ENCODE measurements around the gene BCL2L13.
A peak's percentile ranks its signal among the peaks of the same experiment; 100 is the strongest.

Gene BCL2L13

DNA sequence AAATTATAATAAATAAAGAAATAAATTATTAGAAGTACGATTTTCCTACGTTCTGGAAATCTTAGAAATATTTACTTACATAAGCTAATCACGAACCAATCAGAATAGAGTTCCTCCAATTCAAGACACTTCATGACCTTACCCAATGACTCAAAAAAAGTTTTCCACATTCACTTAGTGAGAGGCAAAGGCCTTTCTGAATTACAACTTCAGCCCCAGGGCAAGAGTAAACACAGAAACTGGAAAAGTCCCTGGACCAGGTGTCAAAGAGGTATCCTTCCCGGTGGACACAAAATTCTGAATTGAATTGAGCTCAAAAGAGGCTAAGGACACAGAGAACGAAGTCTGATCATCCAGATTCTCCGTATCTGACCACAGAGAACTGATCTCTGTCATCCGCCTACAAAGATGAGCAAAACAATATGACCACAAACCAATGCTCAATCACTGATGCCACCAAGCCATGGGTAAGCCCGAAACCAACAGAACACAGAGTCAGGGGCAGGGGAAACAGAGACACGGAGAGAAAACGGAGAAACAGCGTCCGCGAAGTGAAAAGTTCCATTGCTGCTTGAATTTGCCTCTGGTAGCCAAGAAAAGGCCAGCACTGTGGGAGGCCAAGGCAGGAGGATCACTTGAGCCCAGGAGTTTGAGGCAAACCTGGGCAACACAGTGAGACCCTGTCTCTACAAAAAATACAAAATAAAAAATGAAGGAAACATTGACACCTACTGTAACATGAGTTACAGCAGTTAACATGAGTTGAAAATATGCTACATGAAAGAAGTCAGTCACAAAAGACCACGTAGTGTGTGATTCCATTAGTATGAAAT is 128.9 kb downstream of the BCL2L13 start:
- DNase-seq, result no peak

GRCh38 chr22:17769013-17769715 is 130.6 kb downstream of the BCL2L13 start:
- no peak for DNase-seq

DNA sequence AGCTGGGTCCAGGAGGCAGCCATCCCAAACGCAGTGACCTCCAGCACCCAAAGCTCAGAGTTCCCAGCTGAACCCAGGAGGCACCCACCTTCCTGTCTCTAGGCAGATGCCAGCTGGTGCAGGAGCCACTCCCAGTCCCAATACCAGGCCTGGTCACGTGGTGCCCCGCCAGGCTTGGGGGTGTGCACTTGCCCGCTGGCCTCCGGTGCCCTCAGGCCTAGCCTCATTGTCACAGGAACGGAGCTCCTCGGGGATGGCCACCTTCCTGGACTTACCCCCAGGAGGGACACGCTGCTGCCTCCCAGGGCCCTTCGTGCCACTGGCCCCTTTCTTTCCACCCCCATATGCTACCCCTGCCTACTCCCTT is 131.1 kb downstream of the BCL2L13 start:
- no peak for DNase-seq

DNA sequence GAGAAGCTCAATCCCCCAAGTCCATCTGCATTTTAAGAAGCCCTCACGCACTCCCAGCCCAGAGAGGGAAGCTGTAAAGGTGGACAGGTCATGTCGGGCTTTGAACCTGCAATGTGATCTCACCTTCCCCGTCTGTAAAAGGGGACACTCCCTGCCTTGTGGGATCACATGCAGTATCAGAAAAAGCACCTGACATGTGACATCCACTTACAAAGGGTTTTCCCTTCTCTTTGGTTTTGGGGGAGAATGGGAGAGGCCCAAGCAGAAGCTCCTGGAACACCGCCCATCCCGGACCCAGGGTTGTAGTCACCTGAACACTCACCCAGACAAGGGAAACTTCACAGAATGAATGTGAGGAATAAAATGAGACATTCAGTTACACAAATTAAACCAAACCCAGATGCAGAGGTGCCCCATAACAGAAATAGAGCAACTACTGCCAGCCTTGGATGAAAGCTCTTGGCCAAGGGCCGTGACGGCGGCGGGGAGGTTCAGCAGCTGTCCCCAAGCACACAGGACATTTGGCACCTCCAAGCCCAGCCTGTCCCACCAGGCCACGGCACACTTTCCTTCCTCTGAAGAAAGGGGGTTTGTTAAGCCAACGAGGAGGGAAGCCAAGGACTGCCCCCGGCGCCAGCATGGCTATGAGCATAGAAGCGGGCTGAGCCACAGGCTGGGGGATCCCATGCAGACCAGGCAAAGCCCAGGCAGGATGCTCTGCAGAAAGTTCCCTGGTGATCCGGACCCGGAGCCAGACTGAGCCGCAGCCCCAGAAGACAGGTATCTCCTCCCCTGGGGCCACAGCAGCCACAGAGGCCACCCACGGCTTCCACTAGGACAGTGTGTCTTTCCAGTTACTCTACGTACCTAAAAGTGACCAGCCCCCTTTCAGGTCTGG is 131.9 kb downstream of the BCL2L13 start:
- DNase-seq, result no peak

DNA sequence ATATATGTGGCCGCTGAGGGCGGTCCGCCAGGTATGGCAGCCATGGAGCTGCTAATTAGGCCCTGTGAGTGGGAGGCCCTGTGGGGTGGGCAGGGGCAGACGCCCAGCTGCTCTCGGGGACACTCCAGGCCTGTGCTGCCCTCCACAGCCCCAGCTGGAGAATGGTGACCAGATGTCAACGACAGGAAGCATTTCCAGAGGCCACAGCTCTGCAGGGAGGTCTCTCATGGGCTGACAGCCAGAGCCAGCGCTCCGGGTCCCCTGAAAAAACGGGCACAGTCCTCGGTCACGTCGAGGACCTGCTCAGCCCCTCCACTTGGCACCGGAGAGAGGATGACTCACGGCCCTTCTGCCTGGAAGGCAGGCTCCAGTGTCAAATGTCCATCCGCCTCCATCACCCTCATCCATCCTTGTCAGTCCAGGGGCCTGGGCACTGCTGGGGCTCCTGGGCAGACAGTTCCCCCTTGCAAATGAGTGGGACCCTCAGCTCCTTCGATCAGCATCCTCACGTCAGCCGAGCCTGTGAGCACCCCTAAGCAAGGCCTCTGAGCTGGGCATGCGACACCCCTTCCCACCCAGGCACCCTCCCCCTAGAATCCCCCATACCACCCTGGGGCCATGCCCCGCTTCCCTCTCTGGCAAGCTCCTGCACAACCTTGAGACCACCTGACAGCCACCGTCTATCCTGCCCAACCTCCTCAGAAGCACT is 133.8 kb downstream of the BCL2L13 start:
- no peak for DNase-seq

- no peak for DNase-seq
These were observed 134.5 kb downstream of the BCL2L13 start for GRCh38 chr22:17772958-17773605.

DNA sequence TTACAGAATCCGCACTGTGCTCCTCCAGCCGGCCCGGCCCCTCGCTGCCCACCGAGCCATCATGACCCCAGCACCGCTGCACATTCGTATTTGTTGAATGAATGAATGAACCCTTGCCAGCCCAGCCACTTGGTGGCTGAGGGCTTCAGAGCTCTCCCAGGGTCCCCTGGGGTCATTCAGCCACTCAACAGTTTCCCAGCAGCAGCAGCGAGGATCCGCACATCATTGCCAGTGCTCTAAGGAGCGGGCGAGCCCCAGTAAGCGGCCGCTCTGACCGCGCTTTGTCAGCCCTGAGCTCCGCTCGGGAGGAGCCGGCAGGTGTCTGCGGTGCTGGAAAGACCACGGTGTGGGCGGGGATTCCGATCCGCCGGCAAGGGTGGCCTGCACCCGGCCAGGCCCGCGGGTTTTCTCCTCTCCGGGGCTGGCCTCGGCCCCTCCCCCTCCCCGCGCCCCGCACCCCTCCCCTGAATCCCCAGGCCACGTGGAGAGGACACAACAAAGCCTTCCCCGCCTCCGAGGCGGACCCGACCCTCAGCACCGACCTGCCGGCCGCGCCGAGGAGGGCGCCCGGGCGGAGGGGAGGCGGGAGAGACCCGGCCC is 135.1 kb downstream of the BCL2L13 start:
- peak; percentile 67 for DNase-seq

DNA sequence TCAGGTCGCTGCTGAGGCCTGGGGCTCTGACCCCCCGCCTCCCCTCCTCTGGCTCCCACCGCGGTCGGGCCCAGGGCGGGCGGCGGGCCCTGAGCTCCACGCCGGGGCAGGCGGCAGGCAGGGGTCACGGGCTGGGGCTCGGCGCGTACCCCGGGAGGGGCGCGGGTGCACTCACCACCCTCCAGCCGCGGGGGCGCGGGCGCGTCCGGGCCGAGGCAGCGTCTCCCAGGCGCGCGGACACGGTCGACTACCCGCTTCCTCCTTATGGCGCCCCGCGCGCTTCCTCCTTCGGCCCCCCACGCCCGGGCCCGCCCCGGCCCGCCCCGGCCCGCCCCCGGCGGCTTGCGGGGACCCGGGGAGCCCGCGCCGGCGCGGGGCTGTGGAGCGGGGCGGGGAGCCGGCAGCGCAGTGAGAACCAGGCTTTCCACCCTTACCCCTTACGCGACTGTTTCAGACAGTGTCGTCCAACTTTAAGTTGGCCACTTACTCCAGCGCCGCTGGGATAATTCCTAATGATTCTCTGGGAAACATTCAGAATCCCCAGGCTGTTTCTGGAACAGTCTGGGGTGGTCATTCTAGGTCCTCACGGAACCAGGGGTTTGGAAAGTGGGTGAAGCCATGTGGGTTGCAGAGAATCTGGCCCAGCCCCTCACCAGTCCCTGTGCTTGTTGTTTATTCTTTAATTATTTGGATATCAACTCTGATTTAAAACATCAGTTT is 135.8 kb downstream of the BCL2L13 start, which contains the start of gene BID:
Gene BID, minus strand, starts transcription at position 264 of the 720 bp plus-strand sequence. CDS start 24,353 bp downstream, outside the sequence.
- peak; percentile 20 for DNase-seq

DNA sequence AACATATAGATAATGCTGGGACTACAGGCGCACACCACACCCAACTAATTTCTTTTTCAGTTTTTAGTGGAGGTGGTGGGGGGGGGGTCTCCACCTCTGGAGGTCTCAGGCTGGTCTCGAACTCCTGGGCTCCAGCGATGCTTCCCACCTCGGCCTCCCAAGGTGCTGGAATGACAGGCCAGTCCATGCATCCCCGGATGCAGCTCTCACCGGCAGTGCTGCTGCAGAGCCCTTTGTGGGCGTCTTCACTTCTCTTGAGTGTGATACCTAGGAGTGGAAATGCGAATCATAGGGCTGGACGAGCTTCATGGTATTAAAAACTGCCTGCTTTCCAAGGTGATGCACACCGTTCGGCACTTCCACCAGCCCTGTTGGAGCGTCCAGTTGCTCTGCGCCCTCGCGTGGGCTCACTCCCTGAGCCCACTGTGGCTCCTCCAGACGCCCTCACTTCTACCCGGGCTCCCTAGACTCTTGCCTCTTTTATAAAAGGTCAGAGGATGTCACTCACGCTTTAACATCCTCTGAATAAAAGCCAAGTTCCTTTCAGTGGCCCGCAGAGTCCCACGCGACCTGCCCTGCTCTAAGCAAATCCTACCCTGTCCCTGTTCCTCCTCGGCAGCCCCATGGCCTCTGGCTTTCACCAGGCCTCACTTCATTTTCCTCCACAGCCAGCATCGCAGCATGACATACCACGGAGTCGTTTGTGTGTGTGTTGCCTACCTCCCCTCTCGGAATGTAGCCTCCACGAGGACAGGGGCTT is 136.5 kb downstream of the BCL2L13 start:
- no peak for DNase-seq

DNA sequence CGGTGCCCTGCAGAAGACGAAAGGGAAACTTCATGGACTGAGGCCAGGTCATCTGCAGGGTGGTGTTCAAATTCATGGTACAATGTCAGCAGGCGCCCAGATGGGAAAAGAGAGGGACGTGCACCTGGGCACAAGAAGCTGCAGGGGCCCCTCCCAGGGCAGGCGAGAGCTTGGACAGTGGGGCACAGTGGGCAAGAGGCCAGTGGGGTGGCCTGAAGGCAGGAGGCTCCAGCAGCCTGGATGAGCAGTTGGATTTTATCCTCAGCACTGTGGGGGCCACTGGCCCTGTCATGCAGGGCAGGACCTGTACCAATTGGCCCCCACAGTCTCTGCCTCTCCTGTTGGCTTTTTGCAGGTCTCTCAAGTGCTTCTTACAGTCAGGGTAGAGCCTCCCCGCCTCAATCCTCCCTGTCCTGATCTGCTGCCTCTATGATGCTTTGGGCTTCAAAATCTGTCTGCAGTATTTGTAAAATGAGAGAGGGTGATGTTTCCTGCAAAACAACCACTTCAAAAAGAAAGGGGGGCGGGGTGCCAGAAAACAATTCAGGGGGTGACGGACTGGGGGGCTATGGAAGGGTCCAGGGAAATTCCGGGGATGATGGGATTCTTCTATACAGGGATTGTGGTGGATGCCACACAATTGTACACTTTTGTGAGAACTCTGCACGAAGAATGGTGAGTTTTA is 137.4 kb downstream of the BCL2L13 start:
- DNase-seq, result no peak

DNA sequence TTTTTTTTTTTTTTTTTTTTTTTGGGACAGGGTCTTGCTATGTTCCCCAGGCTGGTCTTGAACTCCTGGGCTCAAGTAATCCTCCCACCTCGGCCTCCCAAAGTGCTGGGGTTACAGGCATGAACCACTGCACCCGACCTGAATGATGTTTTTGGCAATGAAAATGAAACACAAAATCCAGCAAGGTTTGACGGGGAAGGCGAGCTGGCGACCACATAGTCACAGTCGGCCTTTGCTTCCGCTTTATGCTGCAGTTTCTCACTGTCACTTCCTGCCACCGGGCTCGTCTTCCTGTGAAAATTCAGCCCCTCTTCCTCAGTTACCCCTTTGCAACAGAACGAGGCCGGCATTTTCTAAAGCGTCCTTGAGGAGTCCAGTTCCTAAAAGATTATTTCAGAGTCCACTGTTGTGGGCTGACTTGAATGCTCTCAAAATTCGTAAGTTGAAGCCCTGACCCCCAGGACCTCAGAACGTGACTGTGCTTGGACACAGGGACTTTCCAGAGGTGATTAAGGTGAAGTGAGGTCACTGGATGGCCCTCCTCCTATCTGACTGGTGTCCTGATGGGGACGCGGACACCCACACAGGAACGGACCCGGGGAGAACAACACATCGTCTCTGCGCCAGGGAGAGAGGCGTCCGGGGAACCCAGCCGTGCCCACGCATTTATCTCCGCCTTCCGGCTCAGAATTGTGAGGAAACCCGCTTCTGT is 138.6 kb downstream of the BCL2L13 start:
- no peak for DNase-seq

GRCh38 chr22:17777717-17778044 is 139.1 kb downstream of the BCL2L13 start:
- DNase-seq, result no peak

- no peak for DNase-seq
These were observed 139.9 kb downstream of the BCL2L13 start for GRCh38 chr22:17778412-17778976.

DNA sequence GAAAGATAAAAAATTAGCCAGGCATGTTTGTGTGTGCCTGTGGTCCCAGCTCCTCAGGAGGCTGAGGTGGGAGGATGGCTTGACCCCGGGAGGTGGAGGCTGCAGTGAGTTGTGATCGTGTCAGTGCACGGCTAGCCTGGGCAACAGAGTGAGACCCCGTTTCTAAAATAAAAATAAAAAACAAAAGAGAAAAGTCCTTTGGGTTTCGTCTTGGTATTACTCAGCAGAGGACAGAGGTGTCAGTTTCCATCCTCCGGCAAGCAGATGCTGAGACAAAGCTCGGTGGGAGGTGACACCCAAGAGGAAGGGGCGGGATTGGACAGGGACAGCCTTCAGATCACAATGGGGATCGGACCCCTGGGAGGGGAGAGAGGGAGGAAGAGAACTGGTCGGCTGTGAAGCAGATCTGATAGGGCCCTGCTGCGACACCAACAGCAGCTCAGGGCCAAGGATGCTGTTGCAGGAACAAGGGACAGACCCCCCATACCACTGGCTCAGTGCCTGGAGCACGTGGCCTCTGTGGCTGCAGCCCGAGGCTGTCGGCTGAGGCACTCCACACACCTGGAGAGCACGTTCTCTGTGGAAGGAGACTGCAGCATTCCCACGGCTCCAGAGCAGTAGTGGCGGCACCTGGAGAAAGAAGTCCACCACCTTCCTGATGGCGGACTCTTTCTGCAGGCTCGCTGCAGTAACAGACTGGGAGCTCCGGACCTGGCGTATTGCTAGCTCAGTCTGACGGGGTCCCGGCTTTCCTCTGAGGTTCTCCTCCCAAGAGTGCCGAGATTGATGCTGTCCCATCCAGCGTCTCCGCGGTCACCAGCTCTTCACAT is 140.9 kb downstream of the BCL2L13 start:
- DNase-seq, result no peak

- DNase-seq, result no peak
These were observed 141.7 kb downstream of the BCL2L13 start for GRCh38 chr22:17780116-17780740.
